Measurements from ENCODE around the gene XPNPEP1. TPM values are rescaled to one million over a fixed set of nuclear protein-coding genes. Genes with fewer than 3 reads are reported as not detected.

XPNPEP1 gene
- total RNA-seq, 4 donors from 2014 or later = 41.0 to 188 (median 92.0) TPM

- H3K27ac ChIP-seq = no peak overlapping the region
- TF ChIP-seq CTCF (IDR thresholded peaks at IDR 0.05) (no peak), POLR2A (IDR thresholded peaks at IDR 0.05) (no peak)
- no peaks in the 10 kb centered on the region for H3K4me1 ChIP-seq
- no peak for DNase-seq
- H3K27me3 ChIP-seq = no peaks in the 10 kb centered on the region
- no peaks in the 10 kb centered on the region for H3K36me3 ChIP-seq
- H3K9me3 ChIP-seq = no peaks in the 10 kb centered on the region
- intact Hi-C loops (cut with DNase I; ENCODE audit: low total_unique reads) = no loop called here
- no peak overlapping the region for H3K4me3 ChIP-seq
Measured at GRCh38 chr10:109821672-109822071, 101.6 kb downstream of the XPNPEP1 start.

- no peak for DNase-seq
- H3K4me3 ChIP-seq = no peak overlapping the region
- H3K27me3 ChIP-seq = no peaks in the 10 kb centered on the region
- no peak overlapping the region for H3K27ac ChIP-seq
- no peaks in the 10 kb centered on the region for H3K4me1 ChIP-seq
- intact Hi-C loops (cut with DNase I; ENCODE audit: low total_unique reads) = no loop called here
- TF ChIP-seq CTCF (IDR thresholded peaks at IDR 0.05) (no peak), POLR2A (IDR thresholded peaks at IDR 0.05) (no peak)
- no peaks in the 10 kb centered on the region for H3K9me3 ChIP-seq
- H3K36me3 ChIP-seq = no peaks in the 10 kb centered on the region
Measured at GRCh38 chr10:109820620-109821405, 102.5 kb downstream of the XPNPEP1 start.

- no peak overlapping the region for H3K4me3 ChIP-seq
- H3K27ac ChIP-seq = no peak overlapping the region
- no peak for DNase-seq
Measured at GRCh38 chr10:109819807-109820206, 103.5 kb downstream of the XPNPEP1 start.

More at GRCh38 chr10:109819807-109820206, 103.5 kb downstream of the XPNPEP1 start:
- no peak for TF ChIP-seq POLR2A (IDR thresholded peaks at IDR 0.05)
- no peak for TF ChIP-seq CTCF (IDR thresholded peaks at IDR 0.05)
- Histone ChIP-seq H3K36me3 (no peaks in the 10 kb centered on the region), H3K27me3 (no peaks in the 10 kb centered on the region), H3K9me3 (no peaks in the 10 kb centered on the region), H3K4me1 (no peaks in the 10 kb centered on the region)
- intact Hi-C loops (cut with DNase I; ENCODE audit: low total_unique reads) = no loop called here

Small RNA genes within 50 kb of the gene (small RNA-seq; reads per million reads assigned to genes)
- gene RNU4-5P = not detected

Other genes with a start within 250 kb of the XPNPEP1 start
- 100 to 1,000 TPM in 2 of 4 donors, 10 to 100 TPM in 2; 55.0 to 935 (median 92.6) TPM for gene ADD3, start 84.5 kb upstream of the XPNPEP1 start, total RNA-seq